NOMO-1 (cell line): ENCODE measurements around the gene AP2B1.
A peak's percentile ranks its signal among the peaks of the same experiment; 100 is the strongest.

Experiments
- DNase-seq, 2 experiments: peaks; one replicate each; lab custom pipeline; 2025; ENCODE audit not compliant: unreplicated experiment in 2 of 2; lab: John Stamatoyannopoulos, UW

The AP2B1 gene

GRCh38 chr17:35765756-35766488 is 178.8 kb downstream of the AP2B1 start:
- DNase-seq, result no peak

DNA sequence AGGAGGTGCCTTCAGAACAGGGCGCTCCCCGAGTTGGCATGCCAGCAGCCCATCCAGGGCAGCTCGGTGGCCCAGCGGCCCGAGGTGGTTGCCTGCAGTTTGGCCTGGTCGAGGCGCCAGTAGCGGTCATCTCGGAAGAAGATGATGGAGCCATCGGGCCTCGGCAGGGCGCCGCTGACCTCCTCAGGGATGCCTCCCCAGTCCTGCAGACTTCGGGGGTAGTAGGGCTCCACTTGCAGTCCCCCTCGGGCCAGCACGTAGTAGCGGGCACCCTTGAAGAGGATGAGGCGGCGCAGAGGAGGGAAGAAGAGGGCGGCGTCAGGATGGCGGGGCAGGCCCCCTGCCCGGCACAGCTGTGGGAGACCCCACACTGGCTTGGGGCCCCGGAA is 179.4 kb downstream of the AP2B1 start:
- DNase-seq, result no peak

GRCh38 chr17:35766903-35767510 is 179.9 kb downstream of the AP2B1 start:
- DNase-seq, result peak in 1 of 2 experiments; percentile 45

DNA sequence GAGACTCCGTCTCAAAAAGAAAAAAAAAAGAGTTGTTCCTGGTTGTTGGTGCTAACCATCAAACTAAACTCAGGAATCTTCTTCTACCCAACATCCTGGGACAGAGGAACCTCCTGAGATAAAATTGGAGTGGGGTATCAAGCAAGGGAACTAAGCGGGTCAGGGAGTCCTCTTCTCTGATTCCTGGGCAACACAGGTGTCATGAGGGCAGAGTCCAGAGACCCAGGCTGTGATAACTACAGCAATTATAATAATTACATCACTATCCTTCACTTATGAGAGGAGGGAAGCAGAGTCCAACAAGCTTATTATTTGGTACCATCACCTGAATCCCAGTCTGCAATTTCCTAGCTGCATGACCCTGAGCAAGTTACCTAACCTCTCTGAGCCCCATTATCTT is 181.7 kb downstream of the AP2B1 start:
- no peak for DNase-seq

GRCh38 chr17:35769895-35770486 is 182.9 kb downstream of the AP2B1 start:
- no peak for DNase-seq

DNA sequence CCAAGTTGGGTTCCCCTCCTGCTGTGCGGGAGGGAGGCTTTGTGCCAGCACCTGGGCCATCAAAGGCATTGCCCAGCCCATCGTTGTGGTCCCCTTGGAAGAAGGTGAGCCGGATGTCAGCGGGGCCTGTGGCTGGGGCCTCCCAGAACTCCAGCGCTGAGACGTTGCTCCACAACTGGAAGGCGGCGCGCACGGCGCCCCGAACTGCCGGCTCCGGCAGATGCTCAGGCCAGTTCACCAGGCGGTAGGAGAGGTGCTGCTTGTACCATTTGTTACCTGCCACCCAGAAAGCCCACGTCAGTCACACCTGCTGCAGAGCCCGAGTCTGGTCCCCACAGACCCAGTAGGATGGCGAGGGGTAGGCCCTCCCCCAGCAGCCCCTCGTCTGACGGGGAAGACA is 186.0 kb downstream of the AP2B1 start:
- no peak for DNase-seq

DNA sequence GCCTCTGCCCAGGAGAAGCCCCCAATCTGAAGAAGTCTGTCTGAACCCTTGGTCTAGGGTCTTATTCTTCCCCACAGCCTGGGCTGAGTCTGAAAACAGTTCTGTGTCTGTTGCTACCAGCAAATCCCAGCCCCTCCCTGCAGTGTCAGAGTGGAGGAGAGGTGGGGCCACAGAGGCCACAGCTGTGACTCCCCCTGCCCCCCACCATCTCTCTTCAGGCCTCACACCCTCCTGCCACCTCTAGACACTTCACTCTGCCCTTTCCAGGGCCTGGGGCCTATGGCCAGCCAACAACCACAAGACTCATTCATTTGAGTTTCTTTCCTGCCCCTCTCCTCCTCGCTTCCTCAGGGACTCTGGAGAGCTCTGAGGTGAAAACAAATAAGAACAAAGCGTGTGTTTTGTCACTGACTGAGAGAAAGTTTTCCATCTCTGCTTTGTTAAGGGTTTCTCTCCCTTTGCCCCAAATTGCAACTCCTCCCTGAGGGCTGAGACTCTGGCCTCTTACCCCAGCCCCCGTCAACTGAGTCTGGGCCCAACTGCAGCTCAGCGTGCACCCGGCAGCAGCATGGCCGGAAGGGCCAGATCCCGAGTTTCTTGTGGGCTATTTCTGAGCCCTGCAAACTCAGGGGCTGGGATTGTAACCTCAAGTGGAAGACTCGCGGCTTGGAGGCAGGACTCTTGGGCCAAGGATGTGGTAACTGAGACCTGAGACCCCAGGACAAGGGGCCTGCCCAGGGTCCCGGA is 186.7 kb downstream of the AP2B1 start:
- DNase-seq, result no peak

DNA sequence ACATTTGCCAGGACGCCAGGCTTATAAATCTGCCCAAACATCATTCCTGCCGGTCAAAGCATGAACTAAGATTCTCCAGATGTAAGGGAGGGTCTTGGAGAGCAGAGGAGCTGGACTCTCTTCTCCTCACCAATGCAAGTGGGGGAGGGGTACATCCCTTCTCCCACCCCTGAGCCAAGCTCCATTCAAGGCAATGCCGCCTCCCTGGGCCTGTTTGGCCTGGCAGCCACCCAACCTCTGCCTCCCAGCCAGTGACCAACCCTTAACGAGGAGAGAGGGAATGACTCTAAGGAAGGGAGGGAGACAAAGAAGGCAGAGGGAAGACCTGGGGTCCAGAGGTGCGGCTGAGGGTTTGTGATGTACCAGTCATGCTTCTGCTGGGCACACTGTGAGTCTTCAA is 187.4 kb downstream of the AP2B1 start:
- DNase-seq, result no peak

- no peak for DNase-seq
These were observed 187.9 kb downstream of the AP2B1 start for GRCh38 chr17:35775039-35775438.

DNA sequence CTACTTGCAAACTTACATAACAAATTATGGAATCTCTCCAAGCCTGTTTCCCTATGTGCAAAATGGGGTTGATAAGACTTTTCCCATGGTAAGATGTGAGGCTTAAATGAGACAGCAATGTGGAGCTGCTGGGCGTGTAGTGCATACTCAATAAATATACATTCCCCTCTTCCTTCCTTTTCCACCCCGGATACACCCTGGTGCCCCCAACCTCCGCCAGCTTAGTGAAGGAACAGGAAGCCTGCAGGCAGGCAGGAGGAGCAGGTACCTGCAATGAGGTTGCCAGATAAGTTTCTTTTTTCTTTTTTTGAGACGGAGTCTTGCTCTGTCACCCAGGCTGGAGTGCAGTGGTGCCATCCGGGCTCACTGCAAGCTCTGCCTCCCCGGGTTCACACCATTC is 188.5 kb downstream of the AP2B1 start:
- no peak for DNase-seq
